C4-2B (cell line): ENCODE results near the gene FRMD8.

Experiments
- ZFX ChIP-seq: fragments of 450-650 bp; IDR thresholded peaks from 2 replicates; pipeline ENCODE4 v1.6.1; 2017
- TF ChIP-seq, protein P1 (sequence below): fragments of 450-650 bp; conservative IDR thresholded peaks from 2 replicates; pipeline ENCODE4 v1.5.1; 2017; ENCODE audit warnings: mild to moderate bottlenecking

DNA sequence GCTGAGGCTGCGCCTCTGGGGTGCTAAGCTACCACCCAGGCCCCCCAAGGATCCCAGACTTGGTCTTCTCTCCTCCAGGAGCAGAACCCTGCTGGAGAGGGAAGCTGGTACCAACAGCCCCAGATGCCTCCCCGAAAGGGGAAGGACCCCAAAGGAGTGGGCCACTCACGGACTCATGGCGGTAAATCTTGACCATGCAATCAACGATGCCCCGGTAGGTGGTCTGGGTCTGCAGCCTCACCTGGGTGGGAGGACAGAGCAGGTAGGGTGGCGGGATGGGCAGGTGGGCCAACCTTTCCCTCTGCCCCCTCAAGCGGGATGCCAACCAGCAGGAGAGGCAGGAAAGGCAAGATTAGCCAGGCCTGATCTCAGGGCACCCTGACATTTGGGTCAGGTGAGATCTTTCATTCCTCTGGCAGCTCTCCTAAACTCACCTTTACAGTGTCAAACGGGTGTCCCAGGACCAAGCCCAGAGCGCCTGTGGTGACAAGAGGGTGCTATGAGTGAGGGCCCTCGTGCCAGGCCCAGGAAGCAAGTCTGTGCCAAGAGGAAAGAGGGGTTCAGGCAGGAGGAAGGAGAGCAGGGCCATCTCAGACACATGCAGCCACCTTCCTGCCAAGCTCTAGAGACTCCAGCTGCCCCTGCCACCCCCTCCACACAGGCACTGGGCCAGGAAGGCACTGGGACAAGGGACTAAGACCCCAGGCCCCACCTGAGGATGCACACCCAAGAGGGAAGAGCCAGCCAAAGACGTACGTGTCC lies 6.6 kb upstream of the FRMD8 start:
- TF ChIP-seq, protein P1, sequence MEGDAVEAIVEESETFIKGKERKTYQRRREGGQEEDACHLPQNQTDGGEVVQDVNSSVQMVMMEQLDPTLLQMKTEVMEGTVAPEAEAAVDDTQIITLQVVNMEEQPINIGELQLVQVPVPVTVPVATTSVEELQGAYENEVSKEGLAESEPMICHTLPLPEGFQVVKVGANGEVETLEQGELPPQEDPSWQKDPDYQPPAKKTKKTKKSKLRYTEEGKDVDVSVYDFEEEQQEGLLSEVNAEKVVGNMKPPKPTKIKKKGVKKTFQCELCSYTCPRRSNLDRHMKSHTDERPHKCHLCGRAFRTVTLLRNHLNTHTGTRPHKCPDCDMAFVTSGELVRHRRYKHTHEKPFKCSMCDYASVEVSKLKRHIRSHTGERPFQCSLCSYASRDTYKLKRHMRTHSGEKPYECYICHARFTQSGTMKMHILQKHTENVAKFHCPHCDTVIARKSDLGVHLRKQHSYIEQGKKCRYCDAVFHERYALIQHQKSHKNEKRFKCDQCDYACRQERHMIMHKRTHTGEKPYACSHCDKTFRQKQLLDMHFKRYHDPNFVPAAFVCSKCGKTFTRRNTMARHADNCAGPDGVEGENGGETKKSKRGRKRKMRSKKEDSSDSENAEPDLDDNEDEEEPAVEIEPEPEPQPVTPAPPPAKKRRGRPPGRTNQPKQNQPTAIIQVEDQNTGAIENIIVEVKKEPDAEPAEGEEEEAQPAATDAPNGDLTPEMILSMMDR: no peak
- no peak for TF ChIP-seq ZFX
